CD14-positive monocyte (primary cell): Measurements from ENCODE around the gene NAP1L3. TPM values are rescaled to one million over a fixed set of nuclear protein-coding genes. Genes with fewer than 3 reads are reported as not detected.

Experiments
- DNase-seq, 3 donors: peaks; one replicate each; pipeline ENCODE4 v3.0.0-alpha.2; 2011 to 2022
- H2AFZ ChIP-seq: 2 replicates; pipeline ENCODE4 v1.6.0; 2012; ENCODE audit warnings: mild to moderate bottlenecking, low read depth, low read length, inconsistent platforms; ENCODE audit not compliant: insufficient read depth, poor library complexity, severe bottlenecking
- H3K27ac ChIP-seq, 2 donors: 1 replicate in 1 of 2; 2 replicates in 1 of 2; pipeline ENCODE4 v1.5.1; 2012 to 2013; ENCODE audit warnings: low read length in 2 of 2, control low read depth in 1 of 2, inconsistent platforms in 1 of 2, low read depth in 1 of 2, mild to moderate bottlenecking in 1 of 2
- H3K27me3 ChIP-seq, 2 donors: one replicate each; pipeline versions ENCODE4 v1.6.0 to v1.6.1; 2011 to 2013; ENCODE audit warnings: low read length in 2 of 2; ENCODE audit not compliant: control insufficient read depth in 2 of 2, insufficient read depth in 2 of 2
- H3K36me3 ChIP-seq, 2 donors: replicated peaks in 1 of 2; 1 replicate in 1 of 2; 2 replicates in 1 of 2; pipeline versions ENCODE4 v1.5.1 to v1.6.1; 2012 to 2013; ENCODE audit warnings: low read length in 2 of 2, control low read depth in 1 of 2, inconsistent platforms in 1 of 2, mild to moderate bottlenecking in 1 of 2; ENCODE audit not compliant: insufficient read depth in 2 of 2, control insufficient read depth in 1 of 2
- H3K4me1 ChIP-seq, 2 donors: 1 replicate in 1 of 2; 2 replicates in 1 of 2; pipeline versions ENCODE4 v1.5.1 to v1.6.1; 2012 to 2013; ENCODE audit warnings: low read length in 2 of 2, control low read depth in 1 of 2, inconsistent platforms in 1 of 2, mild to moderate bottlenecking in 1 of 2, moderate library complexity in 1 of 2; ENCODE audit not compliant: insufficient read depth in 2 of 2, control insufficient read depth in 1 of 2
- H3K4me2 ChIP-seq: replicated peaks from 2 replicates; pipeline ENCODE3; 2012; ENCODE audit warnings: low read length, moderate library complexity, mild to moderate bottlenecking; ENCODE audit not compliant: poor library complexity, severe bottlenecking; ENCODE audit errors: extremely low read depth
- H3K4me3 ChIP-seq, 3 experiments: fragments of 200-600 bp in 1 of 3; sonication (generic) in 1 of 3; replicated peaks in 1 of 3; 1 replicate in 2 of 3; 2 replicates in 1 of 3; pipeline ENCODE4 v1.5.1; 2011 to 2013; ENCODE audit warnings: low read length in 3 of 3, mild to moderate bottlenecking in 3 of 3, control low read depth in 2 of 3, low read depth in 2 of 3, inconsistent platforms in 1 of 3, moderate library complexity in 1 of 3
- H3K79me2 ChIP-seq: 2 replicates; pipeline ENCODE4 v1.6.0; 2012; ENCODE audit warnings: mild to moderate bottlenecking, control low read depth, inconsistent platforms, low read length, moderate library complexity; ENCODE audit not compliant: insufficient read depth
- H3K9ac ChIP-seq: 2 replicates; pipeline ENCODE4 v1.6.0; 2017; ENCODE audit warnings: low read length, mild to moderate bottlenecking; ENCODE audit not compliant: insufficient read depth, poor library complexity, severe bottlenecking
- H3K9me3 ChIP-seq, 2 donors: replicated peaks in 1 of 2; 1 replicate in 1 of 2; 2 replicates in 1 of 2; pipeline versions ENCODE4 v1.5.1 to v1.6.1; 2012 to 2013; ENCODE audit warnings: low read length in 2 of 2, control low read depth in 1 of 2; ENCODE audit not compliant: control insufficient read depth in 1 of 2, insufficient read depth in 1 of 2
- H4K20me1 ChIP-seq: 2 replicates; pipeline ENCODE4 v1.6.0; 2012; ENCODE audit warnings: mild to moderate bottlenecking, low read length, control low read depth, moderate library complexity; ENCODE audit not compliant: insufficient read depth
- H3K27ac Mint-ChIP-seq, 7 donors: one replicate each; pipeline ENCODE4 v1.8.0; 2020; ENCODE audit warnings: mild to moderate bottlenecking in 7 of 7, mixed read lengths in 7 of 7, moderate library complexity in 6 of 7, inconsistent platforms in 2 of 7
- H3K27me3 Mint-ChIP-seq, 3 donors: one replicate each; pipeline ENCODE4 v1.8.0; 2021 to 2022; ENCODE audit warnings: low read depth in 3 of 3, mild to moderate bottlenecking in 3 of 3, mixed read lengths in 3 of 3, moderate library complexity in 3 of 3, inconsistent platforms in 1 of 3
- H3K36me3 Mint-ChIP-seq, 2 donors: one replicate each; pipeline ENCODE4 v1.8.0; 2020; ENCODE audit warnings: mixed read lengths in 2 of 2, inconsistent platforms in 1 of 2, mild to moderate bottlenecking in 1 of 2
- H3K4me1 Mint-ChIP-seq: one replicate; pipeline ENCODE4 v1.8.0; 2020; ENCODE audit warnings: mild to moderate bottlenecking, mixed read lengths
- H3K4me3 Mint-ChIP-seq, 2 donors: one replicate each; pipeline ENCODE4 v1.8.0; 2020; ENCODE audit warnings: mild to moderate bottlenecking in 2 of 2, mixed read lengths in 2 of 2, moderate library complexity in 1 of 2
- H3K9me3 Mint-ChIP-seq, 7 donors: one replicate each; pipeline ENCODE4 v1.8.0; 2020 to 2022; ENCODE audit warnings: mixed read lengths in 7 of 7, mild to moderate bottlenecking in 6 of 7, moderate library complexity in 6 of 7, inconsistent platforms in 2 of 7
- WGBS: methylation state at CpG from one replicate; pipeline ENCODE4 v1.1.5; 2013; ENCODE audit warnings: missing lambda C conversion rate; ENCODE audit not compliant: insufficient coverage; 5-methylcytosine and 5-hydroxymethylcytosine counted together
- intact Hi-C, 2 donors: fragments of 100-400 bp; cut with micrococcal nuclease; formaldehyde crosslinking; loops; one replicate each; pipeline versions ENCODE4 v1.15.0 to v1.15.1; 2023
- polyA plus RNA-seq, 3 donors: library from polyadenylated mRNA; depleted of rRNA in 1 of 3; unstranded in 2 of 3; stranded (reverse) in 1 of 3; fragments of 300-500 nt in 2 of 3; fragments of >200 nt in 1 of 3; fragmentation: Illumina TruSeq in 2 of 3; gene quantifications; 1 replicate in 2 of 3; 2 replicates in 1 of 3; pipeline ENCODE4 v1.2.3, GENCODE V29; 2012 to 2021
- TF ChIP-seq, protein P1 (sequence below): fragments of 200-600 bp; IDR thresholded peaks from one replicate; pipeline ENCODE4 v1.8.0; 2022; ENCODE audit warnings: antibody characterized with exemption, mild to moderate bottlenecking

The NAP1L3 gene
- polyA plus RNA-seq, 3 donors = not detected

DNA sequence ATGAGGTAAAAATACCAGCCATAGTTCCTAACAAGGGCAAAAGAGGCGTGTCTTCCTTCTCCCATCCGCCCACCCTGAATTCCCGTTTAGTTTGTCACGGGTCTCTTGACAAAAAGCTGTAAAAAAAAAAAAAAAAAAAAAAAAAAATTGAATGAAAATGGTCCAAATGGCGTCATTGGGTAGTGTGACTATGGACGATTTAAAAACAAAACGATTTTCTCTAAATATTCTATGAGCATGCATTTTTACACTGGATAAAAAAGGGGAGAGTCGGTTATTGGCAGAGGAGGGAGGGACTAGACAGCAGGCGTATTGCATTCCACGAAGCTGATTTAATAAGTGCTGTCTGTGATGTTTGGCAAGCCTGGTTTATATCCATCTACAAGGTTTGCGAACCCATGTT is 492 bp upstream of the NAP1L3 start, which contains the start of gene FAM133A:
Gene FAM133A, plus strand, starts transcription at position 338 of the 403 bp plus-strand sequence. CDS start 35,214 bp downstream, outside the sequence.
- Histone ChIP-seq H3K4me2 (peak within 1 kb of the TSS; percentile 62), H3K4me1 (no peaks in the 10 kb centered on the region), H4K20me1 (no peaks in the 10 kb centered on the region), H3K9ac (no peak within 1 kb of the TSS), H3K79me2 (no peaks in the 10 kb centered on the region), H2AFZ (peak within 1 kb of the TSS; percentile 62), H3K27ac (no peak within 1 kb of the TSS), H3K4me3 (peak within 1 kb of the TSS; percentile 16 to 64 (median 26)), H3K36me3 (no peaks in the 10 kb centered on the region), H3K9me3 (peaks cover 0 to 6% of the 10 kb centered on the region in 2 donors), H3K27me3 (peaks cover 10 to 13% of the 10 kb centered on the region in 2 donors)
- Mint-ChIP-seq H3K36me3 (no peaks in the 10 kb centered on the region), H3K4me1 (peaks cover 10% of the 10 kb centered on the region), H3K4me3 (peak within 1 kb of the TSS; percentile 70 to 91), H3K27me3 (peaks cover 13 to 27% (median 23%) of the 10 kb centered on the region in 3 donors), H3K27ac (no peak within 1 kb of the TSS), H3K9me3 (peaks cover 0 to 6% (median 0%) of the 10 kb centered on the region in 7 donors)
- no peak for DNase-seq
- intact Hi-C loops = no loop called here
- no CpG with 5 or more reads among the region's 11 CpGs for WGBS
- TF ChIP-seq, protein P1, sequence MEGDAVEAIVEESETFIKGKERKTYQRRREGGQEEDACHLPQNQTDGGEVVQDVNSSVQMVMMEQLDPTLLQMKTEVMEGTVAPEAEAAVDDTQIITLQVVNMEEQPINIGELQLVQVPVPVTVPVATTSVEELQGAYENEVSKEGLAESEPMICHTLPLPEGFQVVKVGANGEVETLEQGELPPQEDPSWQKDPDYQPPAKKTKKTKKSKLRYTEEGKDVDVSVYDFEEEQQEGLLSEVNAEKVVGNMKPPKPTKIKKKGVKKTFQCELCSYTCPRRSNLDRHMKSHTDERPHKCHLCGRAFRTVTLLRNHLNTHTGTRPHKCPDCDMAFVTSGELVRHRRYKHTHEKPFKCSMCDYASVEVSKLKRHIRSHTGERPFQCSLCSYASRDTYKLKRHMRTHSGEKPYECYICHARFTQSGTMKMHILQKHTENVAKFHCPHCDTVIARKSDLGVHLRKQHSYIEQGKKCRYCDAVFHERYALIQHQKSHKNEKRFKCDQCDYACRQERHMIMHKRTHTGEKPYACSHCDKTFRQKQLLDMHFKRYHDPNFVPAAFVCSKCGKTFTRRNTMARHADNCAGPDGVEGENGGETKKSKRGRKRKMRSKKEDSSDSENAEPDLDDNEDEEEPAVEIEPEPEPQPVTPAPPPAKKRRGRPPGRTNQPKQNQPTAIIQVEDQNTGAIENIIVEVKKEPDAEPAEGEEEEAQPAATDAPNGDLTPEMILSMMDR = no peak

DNA sequence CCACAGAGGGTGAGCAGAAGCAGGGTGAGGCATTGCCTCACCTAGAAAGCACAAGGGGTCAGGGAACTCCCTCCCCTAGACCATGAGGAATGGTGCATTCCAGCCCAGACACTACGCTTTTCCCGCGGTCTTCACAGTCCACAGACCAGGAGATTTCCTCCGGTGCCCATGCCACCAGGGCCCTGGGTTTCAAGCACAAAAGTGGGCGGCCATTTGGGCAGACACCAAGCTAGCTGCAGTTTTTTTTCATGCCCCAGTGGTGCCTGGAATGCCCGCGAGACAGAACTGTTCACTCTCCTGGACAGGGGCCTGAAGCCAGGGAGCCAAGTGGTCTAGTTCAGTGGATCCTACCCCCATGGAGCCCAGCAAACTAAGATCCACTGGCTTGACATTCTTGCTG is 12.8 kb downstream of the NAP1L3 start:
- H3K27me3 Mint-ChIP-seq = peaks cover 0 to 4% (median 2%) of the 10 kb centered on the region in 3 donors
- no peaks in the 10 kb centered on the region for H3K4me1 Mint-ChIP-seq
- no peak overlapping the region for H2AFZ ChIP-seq
- no peaks in the 10 kb centered on the region for H3K27me3 ChIP-seq
- H3K27ac Mint-ChIP-seq = no peak overlapping the region
- TF ChIP-seq, protein P1 = no peak
- no peaks in the 10 kb centered on the region for H3K36me3 ChIP-seq
- no peaks in the 10 kb centered on the region for H3K4me1 ChIP-seq
- no peaks in the 10 kb centered on the region for H3K9me3 ChIP-seq
- H3K79me2 ChIP-seq = no peaks in the 10 kb centered on the region
- no peaks in the 10 kb centered on the region for H4K20me1 ChIP-seq
- WGBS = 86% methylated on average over 5 of the region's 7 CpGs
- H3K4me2 ChIP-seq = no peak overlapping the region
- intact Hi-C loops = no loop called here
- H3K9ac ChIP-seq = no peak overlapping the region
- no peak overlapping the region for H3K27ac ChIP-seq
- no peak overlapping the region for H3K4me3 ChIP-seq
- peaks cover 0 to 4% (median 0%) of the 10 kb centered on the region in 7 donors for H3K9me3 Mint-ChIP-seq
- H3K36me3 Mint-ChIP-seq = no peaks in the 10 kb centered on the region
- no peak for DNase-seq
- H3K4me3 Mint-ChIP-seq = no peak overlapping the region
